Measurements from ENCODE around the gene BRD7.

Gene BRD7

GRCh38 chr16:50274326-50275097 lies 94.3 kb downstream of the BRD7 start:
- H3K36me3 Mint-ChIP-seq = peaks cover 48% of the 10 kb centered on the region
- H3K4me3 Mint-ChIP-seq = peak overlapping the region; percentile 97
- H3K4me1 Mint-ChIP-seq = peaks cover 93% of the 10 kb centered on the region
- peaks cover 5% of the 10 kb centered on the region for H3K9me3 Mint-ChIP-seq
- peak; percentile 54 for ATAC-seq
- H3K27ac Mint-ChIP-seq = peak overlapping the region; percentile 100
- peak in 1 of 2 donors; percentile 77 for DNase-seq (ENCODE audit: low spot score in 2 of 2)

- peak overlapping the region; percentile 97 for H3K4me3 Mint-ChIP-seq
- DNase-seq (ENCODE audit: low spot score in 2 of 2) = no peak
- H3K4me1 Mint-ChIP-seq = peaks cover 93% of the 10 kb centered on the region
- peaks cover 46% of the 10 kb centered on the region for H3K36me3 Mint-ChIP-seq
- peaks cover 5% of the 10 kb centered on the region for H3K9me3 Mint-ChIP-seq
- ATAC-seq = peak; percentile 47
- H3K27ac Mint-ChIP-seq = peak overlapping the region; percentile 100
Observed at GRCh38 chr16:50273888-50274325, 94.9 kb downstream of the BRD7 start.

- DNase-seq (ENCODE audit: low spot score in 2 of 2) (no peak), ATAC-seq (no peak)
- Mint-ChIP-seq H3K4me1 (peaks cover 93% of the 10 kb centered on the region), H3K4me3 (peak overlapping the region; percentile 97), H3K36me3 (peaks cover 41% of the 10 kb centered on the region), H3K27ac (peak overlapping the region; percentile 100), H3K9me3 (peaks cover 3% of the 10 kb centered on the region)
Observed at GRCh38 chr16:50273382-50273690, 95.5 kb downstream of the BRD7 start.

GRCh38 chr16:50272687-50273381 lies 96.0 kb downstream of the BRD7 start:
- Mint-ChIP-seq H3K4me1 (peaks cover 93% of the 10 kb centered on the region), H3K36me3 (peaks cover 36% of the 10 kb centered on the region), H3K4me3 (peak overlapping the region; percentile 97), H3K9me3 (no peaks in the 10 kb centered on the region), H3K27ac (peak overlapping the region; percentile 100)
- DNase-seq (ENCODE audit: low spot score in 2 of 2) = no peak
- ATAC-seq = no peak

GRCh38 chr16:50272111-50272571 lies 96.6 kb downstream of the BRD7 start:
- peak overlapping the region; percentile 97 for H3K4me3 Mint-ChIP-seq
- H3K9me3 Mint-ChIP-seq = no peaks in the 10 kb centered on the region
- H3K27ac Mint-ChIP-seq = peak overlapping the region; percentile 100
- H3K4me1 Mint-ChIP-seq = peaks cover 93% of the 10 kb centered on the region
- H3K36me3 Mint-ChIP-seq = peaks cover 34% of the 10 kb centered on the region
- DNase-seq (ENCODE audit: low spot score in 2 of 2) = no peak
- no peak for ATAC-seq

- ATAC-seq (no peak), DNase-seq (ENCODE audit: low spot score in 2 of 2) (no peak)
- H3K4me3 Mint-ChIP-seq = peak overlapping the region; percentile 97
- H3K36me3 Mint-ChIP-seq = peaks cover 38% of the 10 kb centered on the region
- no peaks in the 10 kb centered on the region for H3K9me3 Mint-ChIP-seq
- peak overlapping the region; percentile 100 for H3K27ac Mint-ChIP-seq
- H3K4me1 Mint-ChIP-seq = peaks cover 93% of the 10 kb centered on the region
Observed at GRCh38 chr16:50271148-50272041, 97.4 kb downstream of the BRD7 start.

GRCh38 chr16:50270510-50271147 lies 98.2 kb downstream of the BRD7 start:
- Mint-ChIP-seq H3K36me3 (peaks cover 42% of the 10 kb centered on the region), H3K4me3 (peak overlapping the region; percentile 81)

GRCh38 chr16:50269769-50270509 lies 98.8 kb downstream of the BRD7 start:
- H3K36me3 Mint-ChIP-seq = peaks cover 42% of the 10 kb centered on the region
- H3K4me1 Mint-ChIP-seq = peaks cover 94% of the 10 kb centered on the region
- H3K9me3 Mint-ChIP-seq = no peaks in the 10 kb centered on the region

More at GRCh38 chr16:50270510-50271147, 98.2 kb downstream of the BRD7 start:
- H3K27ac Mint-ChIP-seq = peak overlapping the region; percentile 100
- H3K4me1 Mint-ChIP-seq = peaks cover 94% of the 10 kb centered on the region
- no peak for DNase-seq (ENCODE audit: low spot score in 2 of 2)
- ATAC-seq = no peak
- H3K9me3 Mint-ChIP-seq = no peaks in the 10 kb centered on the region

GRCh38 chr16:50269061-50269705 lies 99.6 kb downstream of the BRD7 start:
- Mint-ChIP-seq H3K9me3 (no peaks in the 10 kb centered on the region), H3K4me1 (peaks cover 94% of the 10 kb centered on the region), H3K27ac (peak overlapping the region; percentile 100), H3K36me3 (peaks cover 41% of the 10 kb centered on the region), H3K4me3 (peak overlapping the region; percentile 81)
- DNase-seq (ENCODE audit: low spot score in 2 of 2) (no peak), ATAC-seq (no peak)

More at GRCh38 chr16:50269769-50270509, 98.8 kb downstream of the BRD7 start:
- ATAC-seq (no peak), DNase-seq (ENCODE audit: low spot score in 2 of 2) (no peak)
- H3K4me3 Mint-ChIP-seq = peak overlapping the region; percentile 81
- peak overlapping the region; percentile 100 for H3K27ac Mint-ChIP-seq

GRCh38 chr16:50268352-50268751 lies 100.4 kb downstream of the BRD7 start:
- Mint-ChIP-seq H3K9me3 (no peaks in the 10 kb centered on the region), H3K36me3 (peaks cover 32% of the 10 kb centered on the region), H3K4me3 (peak overlapping the region; percentile 81), H3K27ac (peak overlapping the region; percentile 100), H3K4me1 (peaks cover 94% of the 10 kb centered on the region)
- no peak for ATAC-seq
- no peak for DNase-seq (ENCODE audit: low spot score in 2 of 2)

GRCh38 chr16:50267651-50268050 lies 101.1 kb downstream of the BRD7 start:
- H3K36me3 Mint-ChIP-seq = peaks cover 31% of the 10 kb centered on the region
- no peaks in the 10 kb centered on the region for H3K9me3 Mint-ChIP-seq
- peaks cover 94% of the 10 kb centered on the region for H3K4me1 Mint-ChIP-seq
- H3K4me3 Mint-ChIP-seq = peak overlapping the region; percentile 81
- DNase-seq (ENCODE audit: low spot score in 2 of 2) (no peak), ATAC-seq (no peak)
- H3K27ac Mint-ChIP-seq = peak overlapping the region; percentile 100

- DNase-seq (ENCODE audit: low spot score in 2 of 2) (no peak), ATAC-seq (no peak)
- H3K27ac Mint-ChIP-seq = peak overlapping the region; percentile 100
- H3K4me1 Mint-ChIP-seq = peaks cover 94% of the 10 kb centered on the region
- peaks cover 29% of the 10 kb centered on the region for H3K36me3 Mint-ChIP-seq
- H3K9me3 Mint-ChIP-seq = no peaks in the 10 kb centered on the region
- peak overlapping the region; percentile 81 for H3K4me3 Mint-ChIP-seq
Observed at GRCh38 chr16:50267151-50267631, 101.6 kb downstream of the BRD7 start.

- H3K9me3 Mint-ChIP-seq = no peaks in the 10 kb centered on the region
- H3K4me1 Mint-ChIP-seq = peaks cover 93% of the 10 kb centered on the region
- peak; percentile 69 to 88 for DNase-seq (ENCODE audit: low spot score in 2 of 2)
- peaks cover 23% of the 10 kb centered on the region for H3K36me3 Mint-ChIP-seq
- peak within 1 kb of the TSS; percentile 81 for H3K4me3 Mint-ChIP-seq
- peak; percentile 81 for ATAC-seq
- peak within 1 kb of the TSS; percentile 100 for H3K27ac Mint-ChIP-seq
Observed at GRCh38 chr16:50266337-50267091, 102.3 kb downstream of the BRD7 start, which contains the start of gene ADCY7. Gene ADCY7, plus strand, starts transcription at chr16:50266551. Its CDS starts 21,629 bp downstream, at chr16:50288180.
